GM23248 (cell line): ENCODE measurements around the gene KCNJ6.

Experiments
- EZH2 ChIP-seq: fragments of 200-600 bp; sonication (generic); IDR thresholded peaks from 2 replicates; pipeline ENCODE4 v1.6.1; 2018; ENCODE audit warnings: antibody characterized with exemption, mild to moderate bottlenecking; ENCODE audit not compliant: insufficient read depth, poor library complexity, severe bottlenecking
- EZH2phosphoT487 ChIP-seq: fragments of 200-600 bp; sonication (generic); IDR thresholded peaks from 2 replicates; pipeline ENCODE4 v1.6.1; 2018; ENCODE audit warnings: antibody characterized with exemption, moderate library complexity, mild to moderate bottlenecking, low read depth; ENCODE audit not compliant: insufficient read depth

DNA sequence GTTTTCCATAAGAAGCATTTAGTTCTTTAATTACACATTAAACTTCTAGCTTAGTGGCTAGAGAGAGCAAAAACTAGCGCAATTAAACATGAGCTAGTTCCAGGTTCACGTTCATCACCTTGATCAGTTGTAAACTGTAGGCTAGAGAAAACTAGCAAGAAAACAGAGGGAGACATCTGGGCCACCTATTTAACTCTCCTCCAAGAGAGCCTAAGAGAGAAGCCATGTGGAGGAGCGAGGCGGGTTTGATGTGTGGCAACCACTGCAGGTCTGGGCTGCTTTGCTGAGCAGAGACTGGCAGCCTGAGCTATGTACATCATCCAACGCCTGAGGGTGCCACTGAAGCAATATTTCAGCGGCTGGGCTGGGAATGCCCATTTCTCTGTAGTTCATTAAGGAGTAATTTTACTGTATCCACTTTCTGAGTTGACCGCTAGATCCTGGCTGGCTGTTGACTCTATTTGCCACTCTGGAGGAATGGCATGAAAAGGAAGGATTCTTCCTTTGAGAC lies 296.7 kb downstream of the KCNJ6 start:
- no peak for TF ChIP-seq EZH2
- no peak for TF ChIP-seq EZH2phosphoT487
